Spleen (tissue), 11 donors: ENCODE results near the gene PRR3. TPM values are rescaled to one million over a fixed set of nuclear protein-coding genes. Genes with fewer than 3 reads are reported as not detected.
A peak's percentile ranks its signal among the peaks of the same experiment; 100 is the strongest.

Experiments
- DNase-seq: peaks from one replicate; pipeline ENCODE4 v3.0.0-alpha.2; 2020
- H3K27ac ChIP-seq, 8 donors: fragments of 200-600 bp; sonication (generic) in 7 of 8; 1 replicate in 4 of 8; 2 replicates in 4 of 8; pipeline versions ENCODE4 v1.5.0 to v1.8.0; 2016 to 2021; ENCODE audit warnings: inconsistent platforms in 4 of 8, mild to moderate bottlenecking in 4 of 8, moderate library complexity in 1 of 8
- H3K27me3 ChIP-seq, 7 donors: fragments of 200-600 bp; sonication (generic) in 6 of 7; replicated peaks in 1 of 7; 1 replicate in 4 of 7; 2 replicates in 3 of 7; pipeline versions ENCODE4 v1.5.0 to v1.8.0; 2016 to 2021; ENCODE audit warnings: inconsistent platforms in 3 of 7, mild to moderate bottlenecking in 1 of 7
- H3K36me3 ChIP-seq, 6 donors: fragments of 200-600 bp; sonication (generic) in 5 of 6; 1 replicate in 4 of 6; 2 replicates in 2 of 6; pipeline versions ENCODE4 v1.5.0 to v1.8.0; 2016 to 2021; ENCODE audit warnings: inconsistent platforms in 2 of 6
- H3K4me1 ChIP-seq, 6 donors: fragments of 200-600 bp; sonication (generic) in 5 of 6; 1 replicate in 3 of 6; 2 replicates in 3 of 6; pipeline versions ENCODE4 v1.5.0 to v1.8.0; 2016 to 2021; ENCODE audit warnings: inconsistent platforms in 3 of 6
- H3K4me3 ChIP-seq, 8 donors: fragments of 200-600 bp; sonication (generic) in 7 of 8; 1 replicate in 4 of 8; 2 replicates in 4 of 8; pipeline versions ENCODE4 v1.5.0 to v1.8.0; 2016 to 2021; ENCODE audit warnings: inconsistent platforms in 4 of 8, mild to moderate bottlenecking in 4 of 8, moderate library complexity in 2 of 8
- H3K9me3 ChIP-seq, 8 donors: fragments of 200-600 bp; sonication (generic) in 7 of 8; 1 replicate in 4 of 8; 2 replicates in 4 of 8; pipeline versions ENCODE4 v1.5.0 to v1.8.0; 2016 to 2021; ENCODE audit warnings: inconsistent platforms in 4 of 8
- POLR2A ChIP-seq, 3 donors: fragments of 450-650 bp; IDR thresholded peaks; one replicate each; pipeline ENCODE4 v1.5.1; 2017; ENCODE audit warnings: antibody characterized with exemption in 3 of 3, mild to moderate bottlenecking in 1 of 3
- POLR2AphosphoS5 ChIP-seq, 3 donors: sonication (generic); formaldehyde crosslinking; IDR thresholded peaks; one replicate each; pipeline ENCODE4 v1.5.1; 2017; ENCODE audit warnings: antibody characterized with exemption in 3 of 3
- WGBS, 5 donors: extraction: QIAGEN DNeasy Blood & Tissue Kit in 3 of 5; methylation state at CpG; one replicate each; pipeline versions ENCODE4 v1.1.5 to v1.1.7; 2013 to 2018; 5-methylcytosine and 5-hydroxymethylcytosine counted together
- intact Hi-C: fragments of 100-400 bp; cut with DNase I; formaldehyde crosslinking; loops from one replicate; pipeline ENCODE4 v1.15.0; 2023; ENCODE audit warnings: low total_unique reads
- polyA plus RNA-seq, 3 donors: library from polyadenylated mRNA; stranded (reverse); fragments of 200-250 nt; gene quantifications; one replicate each; pipeline ENCODE4 v1.2.1, GENCODE V29; 2013
- total RNA-seq, 7 donors: library from RNA; depleted of rRNA in 3 of 7; stranded (reverse); fragments of >200 nt in 3 of 7; fragmentation: NEBNext Ultra II Directional in 4 of 7; extraction: Animal tissue kit (Norgen Biotek cat#: 25700) in 4 of 7; gene quantifications; one replicate each; pipeline versions ENCODE4 v1.1.0 to v1.2.1, GENCODE V29; 2016 to 2021
- TF ChIP-seq, protein P1 (sequence below), 11 experiments: fragments of 200-600 bp in 7 of 11; fragments of 450-650 bp in 4 of 11; sonication (generic) in 4 of 11; IDR thresholded peaks in 8 of 11; conservative IDR thresholded peaks in 3 of 11; 1 replicate in 7 of 11; 2 replicates in 4 of 11; pipeline versions ENCODE4 v1.4.0 to v1.8.0; 2016 to 2021; ENCODE audit warnings: antibody characterized with exemption in 11 of 11, inconsistent platforms in 4 of 11, mild to moderate bottlenecking in 1 of 11
- donor health status: healthy with polysubstance abuse.
- donor health status: DM: no; HTN: no; CAD: no; lungs with moderate emphysema.
- donor health status: DM: no; HTN: no; CAD: no.
- donor health status: Bipolar disorder and iron deficiency.
- donor health status: healthy.
- donor health status: DM: no; HTN: no; CAD: no.
- donor health status: DM: yes; HTN: yes; CAD: no.

Gene PRR3
- total and polyA plus RNA-seq, 10 donors, result 8.1 to 19.6 (median 12.9) TPM

- Histone ChIP-seq H3K27ac (peak overlapping the region in 1 of 8 donors; percentile 79), H3K4me1 (peaks cover 24 to 39% (median 31%) of the 10 kb centered on the region in 6 donors), H3K27me3 (no peaks in the 10 kb centered on the region), H3K9me3 (no peaks in the 10 kb centered on the region), H3K36me3 (peaks cover 0 to 49% (median 29%) of the 10 kb centered on the region in 6 donors), H3K4me3 (no peak overlapping the region)
- intact Hi-C loops, result loop anchor here (5.0 to 10.0 kb wide), 4 partner anchors 43 to 120 kb away; no protein-coding TSS in a partner anchor
- no peak for DNase-seq
- 40 to 49% (median 43%) methylated on average over 6 of the region's 6 CpGs for WGBS, 5 donors
- no peak for TF ChIP-seq POLR2A (IDR thresholded peaks at IDR 0.05)
- TF ChIP-seq, protein P1, sequence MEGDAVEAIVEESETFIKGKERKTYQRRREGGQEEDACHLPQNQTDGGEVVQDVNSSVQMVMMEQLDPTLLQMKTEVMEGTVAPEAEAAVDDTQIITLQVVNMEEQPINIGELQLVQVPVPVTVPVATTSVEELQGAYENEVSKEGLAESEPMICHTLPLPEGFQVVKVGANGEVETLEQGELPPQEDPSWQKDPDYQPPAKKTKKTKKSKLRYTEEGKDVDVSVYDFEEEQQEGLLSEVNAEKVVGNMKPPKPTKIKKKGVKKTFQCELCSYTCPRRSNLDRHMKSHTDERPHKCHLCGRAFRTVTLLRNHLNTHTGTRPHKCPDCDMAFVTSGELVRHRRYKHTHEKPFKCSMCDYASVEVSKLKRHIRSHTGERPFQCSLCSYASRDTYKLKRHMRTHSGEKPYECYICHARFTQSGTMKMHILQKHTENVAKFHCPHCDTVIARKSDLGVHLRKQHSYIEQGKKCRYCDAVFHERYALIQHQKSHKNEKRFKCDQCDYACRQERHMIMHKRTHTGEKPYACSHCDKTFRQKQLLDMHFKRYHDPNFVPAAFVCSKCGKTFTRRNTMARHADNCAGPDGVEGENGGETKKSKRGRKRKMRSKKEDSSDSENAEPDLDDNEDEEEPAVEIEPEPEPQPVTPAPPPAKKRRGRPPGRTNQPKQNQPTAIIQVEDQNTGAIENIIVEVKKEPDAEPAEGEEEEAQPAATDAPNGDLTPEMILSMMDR (IDR thresholded peaks at IDR 0.05 in 8 of 11, conservative IDR thresholded peaks at IDR 0.05 in 3 of 11), result peak; percentile 66 to 88 (median 78)
These were observed 12.3 kb upstream of the PRR3 start for GRCh38 chr6:30544666-30545272.

DNA sequence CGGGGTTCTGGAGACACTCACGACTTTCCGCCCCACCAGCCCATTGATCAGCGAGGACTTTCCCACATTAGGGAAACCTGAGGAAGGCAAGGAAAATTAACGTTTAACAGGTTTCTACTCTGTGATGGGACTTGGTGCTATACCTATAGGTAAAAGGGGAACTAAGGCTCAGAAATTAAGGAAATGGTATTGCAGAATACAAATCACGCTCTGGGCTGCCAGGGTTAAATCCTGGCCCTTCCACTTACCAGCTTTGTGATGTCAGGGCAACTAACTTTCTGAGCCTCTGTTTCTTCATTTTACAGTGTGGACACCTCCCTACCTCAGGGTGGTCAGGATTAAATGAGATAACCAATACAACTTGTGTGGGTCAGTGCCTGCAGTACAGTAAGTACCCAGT lies 9.6 kb upstream of the PRR3 start:
- intact Hi-C loops, result loop anchor here (5.0 to 10.0 kb wide), 2 partner anchors 40 to 117 kb away; no protein-coding TSS in a partner anchor
- Histone ChIP-seq H3K4me1 (peaks cover 16 to 25% (median 22%) of the 10 kb centered on the region in 6 donors), H3K9me3 (no peaks in the 10 kb centered on the region), H3K36me3 (peaks cover 0 to 76% (median 52%) of the 10 kb centered on the region in 6 donors), H3K27ac (no peak overlapping the region), H3K27me3 (no peaks in the 10 kb centered on the region), H3K4me3 (no peak overlapping the region)
- no peak for DNase-seq
- no peak for TF ChIP-seq POLR2A (IDR thresholded peaks at IDR 0.05)
- 78 to 88% (median 83%) methylated on average over 6 of the region's 6 CpGs for WGBS, 5 donors

DNA sequence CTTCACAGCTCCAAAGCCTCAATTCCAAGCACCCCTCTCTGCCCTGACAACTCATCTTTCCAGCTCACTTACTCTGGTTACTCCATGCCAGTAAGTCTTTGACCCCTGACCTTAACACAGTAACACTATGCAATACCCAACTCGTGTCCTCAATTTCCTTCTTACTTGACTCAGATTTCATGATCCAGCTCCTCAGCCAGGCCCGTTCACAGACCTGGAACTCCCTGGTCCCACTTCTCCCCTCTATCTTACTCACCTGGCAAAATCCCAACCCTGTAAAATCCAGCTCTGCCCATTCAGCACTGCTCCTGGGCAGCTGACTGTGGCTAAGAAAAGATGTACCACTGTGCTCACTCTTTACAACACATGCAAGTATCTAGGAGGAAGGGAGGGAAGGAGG lies 8.7 kb upstream of the PRR3 start:
- 69 to 78% (median 72%) methylated on average over 2 of the region's 2 CpGs for WGBS, 5 donors
- no peak for DNase-seq
- peaks cover 0 to 85% (median 61%) of the 10 kb centered on the region in 6 donors for H3K36me3 ChIP-seq

GRCh38 chr6:30554404-30554803 lies 2.7 kb upstream of the PRR3 start:
- H3K27me3 ChIP-seq, result no peaks in the 10 kb centered on the region
- DNase-seq, result no peak
- intact Hi-C loops, result no loop called here
- peaks cover 0 to 64% (median 45%) of the 10 kb centered on the region in 6 donors for H3K36me3 ChIP-seq
- H3K27ac ChIP-seq, result peak overlapping the region in 2 of 8 donors; percentile 100
- TF ChIP-seq, protein P1 (IDR thresholded peaks at IDR 0.05 in 8 of 11, conservative IDR thresholded peaks at IDR 0.05 in 3 of 11), result no peak
- TF ChIP-seq POLR2A (IDR thresholded peaks at IDR 0.05) (no peak), POLR2AphosphoS5 (IDR thresholded peaks at IDR 0.05) (no peak)
- H3K4me3 ChIP-seq, result peak overlapping the region in 1 of 8 donors; percentile 96
- no peaks in the 10 kb centered on the region for H3K9me3 ChIP-seq
- peaks cover 21 to 46% (median 34%) of the 10 kb centered on the region in 6 donors for H3K4me1 ChIP-seq
- 92 to 94% (median 93%) methylated on average over 4 of the region's 4 CpGs for WGBS, 5 donors

More for the DNA sequence above, 8.7 kb upstream of the PRR3 start:
- H3K27me3 ChIP-seq, result no peaks in the 10 kb centered on the region
- H3K9me3 ChIP-seq, result no peaks in the 10 kb centered on the region
- H3K4me1 ChIP-seq, result peaks cover 10 to 16% (median 13%) of the 10 kb centered on the region in 6 donors
- intact Hi-C loops, result loop anchor here (5.0 to 10.0 kb wide), 2 partner anchors 39 to 116 kb away; no protein-coding TSS in a partner anchor
- no peak overlapping the region for H3K27ac ChIP-seq
- TF ChIP-seq POLR2AphosphoS5 (IDR thresholded peaks at IDR 0.05), result no peak
- TF ChIP-seq, protein P1 (IDR thresholded peaks at IDR 0.05 in 8 of 11, conservative IDR thresholded peaks at IDR 0.05 in 3 of 11), result no peak
- no peak for TF ChIP-seq POLR2A (IDR thresholded peaks at IDR 0.05)
- no peak overlapping the region for H3K4me3 ChIP-seq
